DMS114 treated with DMSO at 0.1 percent for 48 hours (cell line): ENCODE data around the gene KCNJ6.
A peak's percentile ranks its signal among the peaks of the same experiment; 100 is the strongest.
"Not testable (repeated sequence)": the region's sequence is repeated elsewhere in the genome, so short reads cannot be mapped to it uniquely, and the experiment has no call there.

Experiments
- DNase-seq: peaks from one replicate; lab custom pipeline; 2025; ENCODE audit not compliant: unreplicated experiment; lab: John Stamatoyannopoulos, UW

The KCNJ6 gene

DNA sequence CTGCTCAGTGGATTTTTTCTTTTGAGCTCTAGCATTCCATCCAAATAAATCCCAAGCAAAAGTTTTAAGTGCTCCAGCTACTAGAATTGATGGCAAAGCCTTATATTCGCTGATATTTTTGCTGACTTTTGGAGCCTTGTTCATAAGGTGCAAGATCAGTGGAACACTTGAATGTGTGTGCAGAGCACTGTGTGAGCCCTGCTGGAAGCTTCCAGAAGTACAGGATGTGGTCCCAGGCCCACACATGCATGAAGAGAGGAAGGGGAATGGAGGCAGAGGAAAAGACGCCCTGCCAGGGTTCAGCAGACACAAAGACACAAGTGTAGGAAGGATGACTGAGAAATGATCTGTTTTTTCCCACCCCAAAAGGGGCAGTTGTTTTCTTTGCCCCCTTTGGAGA is 169.4 kb downstream of the KCNJ6 start:
- no peak for DNase-seq

DNA sequence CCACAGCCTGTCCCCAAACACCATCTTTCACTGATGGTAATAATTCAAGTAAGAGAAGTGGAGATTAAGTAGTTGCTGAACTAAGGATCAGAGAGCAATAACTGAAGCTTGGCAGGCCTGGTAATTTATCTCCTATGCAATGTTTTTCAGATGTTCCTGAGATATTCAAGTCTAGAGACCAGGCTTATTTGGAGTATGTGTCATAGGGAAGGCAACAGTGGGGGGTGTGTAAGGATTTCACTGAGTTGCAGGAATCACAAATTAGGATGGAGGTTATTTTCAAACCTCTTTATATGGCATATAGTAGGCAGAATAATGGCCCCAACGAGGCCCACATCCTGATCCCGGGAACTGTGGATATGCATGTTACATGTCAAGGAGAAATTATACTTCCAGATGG is 171.7 kb downstream of the KCNJ6 start:
- DNase-seq = no peak

DNA sequence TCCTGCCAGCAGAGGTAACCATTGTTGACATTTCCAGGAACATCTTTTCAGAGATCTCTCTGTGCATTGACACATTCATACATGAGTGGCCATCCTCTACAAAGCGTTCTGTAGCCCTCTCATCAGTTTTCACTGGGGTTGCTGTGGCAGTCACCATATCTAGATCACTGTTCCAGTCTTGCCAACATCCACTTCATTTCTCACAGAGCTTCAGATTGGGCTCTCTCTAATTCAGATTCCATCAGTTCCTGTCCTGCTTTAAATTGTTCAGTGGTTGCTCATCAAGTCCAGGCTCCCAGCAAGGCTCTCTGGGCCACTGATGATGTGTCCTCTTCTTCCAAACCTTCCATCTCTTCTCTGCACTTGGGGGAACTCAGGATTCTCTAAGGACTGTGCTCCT is 173.7 kb downstream of the KCNJ6 start:
- DNase-seq = no peak

DNA sequence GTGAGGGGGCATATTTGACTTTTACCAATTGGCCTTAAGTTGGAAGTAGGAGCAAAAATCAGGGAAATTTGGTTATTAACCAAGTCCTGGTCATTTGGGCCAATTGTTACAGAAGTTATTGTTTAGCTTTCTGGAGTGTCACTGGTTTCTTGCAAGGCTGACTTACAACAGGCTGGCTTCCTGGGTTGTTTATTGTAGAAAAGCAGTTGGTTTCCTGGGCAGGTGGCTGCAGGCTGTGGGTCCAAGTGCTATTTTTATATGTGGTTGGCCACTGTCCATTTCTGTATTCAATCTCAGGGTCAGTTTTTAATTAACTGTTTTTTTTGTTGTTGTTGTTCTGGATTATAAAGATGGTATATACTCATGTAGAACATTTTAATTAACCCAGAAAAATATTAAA is 174.1 kb downstream of the KCNJ6 start:
- no peak for DNase-seq

DNA sequence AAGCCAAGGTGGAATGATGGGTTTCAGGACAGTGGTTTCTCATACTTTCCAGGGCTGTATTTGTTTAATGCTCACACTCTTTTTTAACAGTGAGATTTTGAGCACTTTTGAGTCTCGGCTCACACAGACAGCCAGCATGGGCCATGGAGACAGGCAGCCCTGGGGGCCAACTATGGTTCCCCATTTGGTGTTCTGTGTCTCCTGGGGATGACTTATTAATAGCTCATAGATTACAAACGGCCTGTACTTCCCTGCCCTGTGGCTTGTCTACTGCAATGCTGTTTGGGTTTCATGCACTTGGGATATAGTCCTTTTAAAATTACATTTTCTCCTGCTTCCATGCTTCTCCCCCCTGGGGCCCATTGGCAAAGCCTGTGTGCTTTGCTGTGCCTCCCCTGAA is 178.3 kb downstream of the KCNJ6 start:
- DNase-seq = no peak

DNA sequence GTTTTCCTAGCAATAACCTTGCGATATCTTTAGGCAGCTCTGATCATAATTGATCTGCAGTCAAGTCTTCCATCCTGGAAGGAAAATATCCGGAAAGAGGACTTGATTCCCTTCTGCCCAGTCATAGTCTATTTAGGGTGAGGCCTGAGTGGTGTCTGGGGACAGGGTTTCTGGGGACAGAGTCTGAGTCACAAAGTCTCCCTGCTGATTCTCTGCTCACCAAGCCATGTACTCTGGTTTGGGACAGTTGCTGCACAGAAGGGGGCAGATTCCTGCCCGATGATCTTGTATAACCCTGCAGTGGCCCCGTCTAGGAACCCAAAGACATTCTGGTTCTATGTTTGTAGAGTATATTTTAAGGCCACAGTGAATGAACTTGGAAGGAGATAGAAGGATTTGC is 178.8 kb downstream of the KCNJ6 start:
- no peak for DNase-seq

DNA sequence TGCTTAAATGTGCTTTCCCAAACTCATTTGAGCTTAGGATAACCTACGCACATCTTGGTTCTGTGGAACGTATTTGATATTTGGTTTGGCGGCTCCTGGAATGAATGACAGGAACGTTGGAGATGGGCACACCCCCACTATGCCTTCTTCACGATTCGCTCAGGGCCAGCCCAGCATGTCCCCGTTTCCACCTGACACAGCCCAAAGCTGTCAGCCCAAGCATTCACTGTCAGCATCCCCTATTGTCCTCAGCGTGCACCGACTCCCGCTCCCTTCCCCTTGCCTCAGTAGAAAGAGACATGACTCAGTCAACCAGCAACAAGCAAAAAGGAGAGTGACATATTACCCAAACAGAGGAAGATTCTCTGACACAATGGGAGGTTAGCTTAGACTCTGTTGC is 181.4 kb downstream of the KCNJ6 start:
- DNase-seq = no peak

DNA sequence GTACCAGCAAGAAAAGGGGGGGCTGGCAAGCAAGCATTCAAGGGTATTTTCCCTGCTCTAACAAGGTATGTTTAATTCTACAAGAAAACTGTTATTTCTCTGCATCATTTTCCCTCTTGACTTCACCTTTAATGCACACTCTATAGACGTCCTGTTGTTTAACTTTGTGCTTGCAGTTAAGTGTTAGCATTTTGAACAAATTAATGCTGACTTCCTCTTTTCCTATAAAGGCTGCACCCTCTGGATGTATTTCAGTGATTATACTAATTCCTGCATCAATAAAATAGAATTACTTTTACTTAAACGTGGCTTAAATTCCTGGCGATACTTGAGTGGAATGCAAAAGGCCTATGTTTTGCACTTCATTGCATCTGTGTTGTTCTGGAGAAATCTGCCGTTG is 183.3 kb downstream of the KCNJ6 start:
- no peak for DNase-seq

DNA sequence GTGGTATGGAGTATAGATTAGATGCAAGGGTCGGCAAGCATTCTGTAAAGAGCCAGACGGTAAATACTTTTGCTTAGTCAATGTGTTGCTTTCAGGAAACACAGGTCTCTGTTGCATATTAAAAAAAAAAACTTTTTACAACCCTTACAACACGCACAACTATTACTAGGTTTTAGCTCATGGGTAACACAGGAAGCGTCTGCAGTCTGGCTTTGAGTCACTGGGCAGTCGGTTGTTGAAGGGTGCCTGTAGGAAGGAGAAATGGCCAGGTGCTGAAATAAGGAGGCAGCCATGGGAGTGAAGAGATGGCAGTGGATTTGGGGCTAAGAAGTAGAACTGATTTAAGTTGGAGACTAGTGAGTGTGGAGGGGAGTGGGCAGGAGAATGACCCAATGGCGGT is 192.1 kb downstream of the KCNJ6 start:
- no peak for DNase-seq

DNA sequence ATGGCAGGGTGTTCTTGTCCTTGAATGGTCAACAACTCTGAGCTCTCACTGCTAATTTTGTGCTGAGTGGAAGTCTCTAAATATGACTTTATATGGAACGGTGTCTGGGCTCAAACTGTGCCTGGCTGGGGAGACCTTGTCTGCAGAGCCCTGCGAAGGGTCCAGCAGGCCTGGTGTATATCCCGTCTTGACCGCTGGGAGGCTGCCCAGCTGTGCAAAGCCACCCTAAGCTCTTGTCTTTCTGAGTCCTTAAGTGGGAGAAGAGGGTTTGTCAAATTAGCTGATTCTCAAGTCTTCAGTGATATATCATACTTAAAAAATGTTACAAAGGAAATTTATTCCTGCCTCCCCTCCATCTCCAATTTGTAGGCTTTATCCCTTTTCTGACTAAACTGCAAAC is 198.7 kb downstream of the KCNJ6 start:
- DNase-seq = no peak

DNA sequence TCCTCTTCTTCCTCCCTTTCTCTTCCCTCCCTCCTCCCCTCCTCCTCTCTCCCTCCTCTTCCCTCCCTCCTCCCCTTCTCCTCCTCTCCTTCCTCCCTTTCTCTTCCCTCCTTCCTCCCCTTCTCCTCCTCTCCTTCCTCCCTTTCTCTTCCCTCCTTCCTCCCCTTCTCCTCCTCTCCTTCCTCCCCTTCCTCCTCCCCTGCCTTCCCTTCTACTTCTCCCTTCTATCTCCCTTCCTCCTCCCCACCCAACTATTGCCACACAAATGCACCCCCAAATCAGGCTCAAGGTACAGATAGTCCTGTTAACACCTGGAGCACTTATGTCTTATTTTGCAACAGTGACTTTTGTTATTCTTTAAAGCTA is 203.7 kb downstream of the KCNJ6 start:
- DNase-seq = not testable (repeated sequence)

DNA sequence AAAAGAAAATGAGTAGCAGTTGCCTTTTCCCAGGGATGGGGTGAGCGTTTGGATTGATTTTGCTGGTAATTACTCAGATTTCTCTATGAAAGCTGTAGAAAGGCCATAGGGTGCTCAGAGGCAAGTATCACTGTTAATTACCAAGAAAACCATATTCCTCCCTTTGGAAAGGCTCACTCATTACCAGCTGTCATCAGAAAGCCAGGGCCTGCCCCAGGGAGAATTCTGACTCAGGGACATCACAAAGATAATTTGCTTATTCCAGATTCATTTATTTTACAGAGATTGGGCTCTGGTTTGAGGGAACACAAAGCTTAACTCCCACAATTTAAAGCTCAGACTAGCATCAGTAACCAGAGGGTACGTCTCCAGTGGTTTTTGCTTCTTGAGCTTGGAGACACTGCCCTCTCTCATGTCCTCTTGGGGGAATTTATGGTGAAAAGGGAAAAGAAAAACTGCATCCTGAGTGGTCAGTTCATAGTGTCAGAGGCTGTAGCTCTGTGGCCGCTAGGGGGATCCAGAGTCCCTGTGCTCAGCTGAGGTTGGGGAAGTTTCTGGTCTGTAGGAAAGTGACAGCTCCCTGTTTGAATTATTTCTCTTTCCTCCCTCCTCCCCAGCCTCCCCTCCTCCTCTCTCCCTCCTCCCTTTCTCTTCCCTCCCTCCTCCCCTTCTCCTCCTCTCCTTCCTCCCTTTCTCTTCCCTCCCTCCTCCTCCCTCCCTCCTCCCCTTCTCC is 204.3 kb downstream of the KCNJ6 start:
- peak; percentile 41 for DNase-seq

DNA sequence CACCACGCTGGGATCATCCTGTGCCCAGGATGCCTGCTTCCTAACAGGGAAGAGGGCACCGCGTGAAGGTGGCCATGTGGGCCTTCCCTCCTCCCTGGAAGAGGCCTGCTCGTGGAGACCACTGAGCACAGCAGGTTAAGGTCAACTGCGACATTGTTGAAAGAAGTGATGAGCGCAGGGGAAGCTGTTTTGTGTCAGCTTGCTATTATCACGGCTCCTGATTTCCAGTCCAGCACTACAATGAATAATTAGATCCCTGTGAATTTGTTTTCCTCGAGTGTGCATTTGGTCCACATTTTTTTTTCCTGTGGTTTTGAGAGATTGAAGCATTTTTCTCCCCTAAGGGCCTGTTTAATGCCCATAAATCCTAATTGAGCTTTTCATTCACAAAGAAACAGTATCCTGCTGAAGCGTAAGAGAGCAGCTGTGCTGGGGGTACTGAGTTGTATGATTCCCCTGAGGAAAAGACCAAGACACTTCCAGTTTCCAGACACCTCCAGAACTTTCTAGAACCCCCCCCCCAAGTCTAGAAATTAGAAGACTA is 204.9 kb downstream of the KCNJ6 start:
- DNase-seq = no peak

DNA sequence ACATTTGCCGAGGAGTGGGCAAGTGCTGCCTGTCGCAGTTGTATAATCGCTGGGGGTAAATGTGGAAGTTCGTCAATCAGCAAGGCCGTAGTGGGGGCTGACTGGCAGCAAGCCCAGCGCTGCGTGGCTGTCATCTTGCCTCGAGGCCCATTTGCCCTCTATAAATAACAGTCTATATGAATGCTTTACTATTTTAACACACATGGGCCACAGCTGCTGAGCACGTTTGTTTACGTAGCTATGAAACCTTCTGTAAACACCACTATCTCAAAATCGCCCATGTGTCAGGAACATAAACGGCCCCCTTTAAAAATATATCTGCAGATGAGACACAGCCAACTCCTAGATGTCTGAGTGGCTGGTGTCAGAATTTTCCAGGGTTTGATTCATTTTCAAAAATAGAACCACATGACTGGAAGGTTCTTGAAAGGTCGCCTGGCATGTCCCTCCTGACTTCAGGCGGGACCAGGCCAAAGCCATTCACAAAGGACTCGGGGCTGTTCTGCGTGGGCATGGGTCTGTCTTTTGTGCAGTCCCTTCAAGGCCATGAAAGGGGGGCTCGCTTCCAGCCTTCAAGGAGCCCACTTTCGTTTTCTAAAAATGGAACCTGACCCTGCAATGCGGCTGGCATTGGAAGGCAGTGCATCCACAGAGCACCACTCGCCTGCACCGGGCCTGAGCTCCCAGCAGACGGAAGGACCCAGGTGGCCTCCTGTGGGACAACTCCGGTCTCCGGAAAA is 205.5 kb downstream of the KCNJ6 start:
- DNase-seq = no peak

DNA sequence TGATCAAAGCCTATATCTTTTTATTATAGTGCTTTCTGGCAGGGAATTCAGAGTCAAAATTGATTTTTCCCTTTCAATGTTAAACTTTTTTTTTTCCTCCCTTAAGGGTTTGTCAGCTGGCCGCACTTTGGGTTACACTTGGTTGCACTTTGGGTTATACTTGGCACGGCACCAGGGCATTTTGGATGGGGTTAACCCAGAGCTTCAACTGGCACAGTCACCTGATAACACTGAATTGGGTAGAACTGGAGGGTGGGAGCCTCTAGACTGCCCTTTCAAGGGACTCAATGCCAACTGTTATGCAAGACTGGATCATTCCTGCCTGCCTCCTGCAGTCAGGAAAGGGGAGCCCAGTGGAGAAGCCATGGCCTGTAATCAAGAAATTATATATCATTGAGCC is 211.5 kb downstream of the KCNJ6 start:
- DNase-seq = no peak

DNA sequence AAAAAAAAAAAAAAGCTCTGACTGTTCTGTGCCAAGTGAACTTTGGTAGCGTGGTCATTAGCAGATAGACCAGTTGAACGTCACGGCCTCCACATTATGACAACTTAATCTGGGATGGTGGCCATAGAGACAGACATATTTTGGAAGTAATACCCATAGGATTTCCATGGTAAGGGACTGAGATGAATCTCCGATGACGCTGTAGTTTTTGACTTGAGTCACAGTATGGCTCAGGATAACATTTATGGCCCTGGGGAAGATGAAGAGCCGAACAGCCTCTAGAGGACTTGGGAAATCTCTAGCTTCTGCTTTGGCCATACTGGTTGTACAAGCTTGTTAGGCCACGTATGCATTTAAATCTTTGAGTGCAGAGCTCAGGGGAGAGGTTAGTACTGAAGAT is 214.0 kb downstream of the KCNJ6 start:
- no peak for DNase-seq

DNA sequence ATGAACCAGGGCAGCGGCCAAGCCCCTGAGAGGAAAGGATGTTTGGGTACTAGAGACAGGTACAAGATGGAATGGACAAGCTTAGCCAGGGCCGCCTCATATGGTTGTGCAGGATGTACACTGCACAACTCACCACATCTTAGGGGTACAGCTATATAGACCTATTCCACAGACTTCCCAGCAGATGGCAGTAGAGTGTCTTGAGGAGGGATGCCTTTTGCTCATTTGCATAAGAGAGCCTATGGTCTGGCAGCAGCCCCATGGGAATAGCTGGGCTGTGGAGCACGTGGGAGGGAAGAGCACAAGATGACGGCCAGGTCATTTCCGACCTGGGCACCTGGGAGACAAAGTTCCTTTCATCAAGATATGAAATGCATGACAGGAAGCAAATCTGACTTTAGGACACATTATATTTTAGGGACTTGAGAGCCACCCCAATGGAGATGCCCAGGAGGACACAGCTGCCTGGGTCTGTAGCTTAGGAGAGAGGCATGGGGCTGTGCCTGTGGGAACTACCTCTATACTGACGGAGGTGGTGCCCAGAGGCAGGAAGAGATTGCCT is 215.5 kb downstream of the KCNJ6 start:
- DNase-seq = peak; percentile 71

DNA sequence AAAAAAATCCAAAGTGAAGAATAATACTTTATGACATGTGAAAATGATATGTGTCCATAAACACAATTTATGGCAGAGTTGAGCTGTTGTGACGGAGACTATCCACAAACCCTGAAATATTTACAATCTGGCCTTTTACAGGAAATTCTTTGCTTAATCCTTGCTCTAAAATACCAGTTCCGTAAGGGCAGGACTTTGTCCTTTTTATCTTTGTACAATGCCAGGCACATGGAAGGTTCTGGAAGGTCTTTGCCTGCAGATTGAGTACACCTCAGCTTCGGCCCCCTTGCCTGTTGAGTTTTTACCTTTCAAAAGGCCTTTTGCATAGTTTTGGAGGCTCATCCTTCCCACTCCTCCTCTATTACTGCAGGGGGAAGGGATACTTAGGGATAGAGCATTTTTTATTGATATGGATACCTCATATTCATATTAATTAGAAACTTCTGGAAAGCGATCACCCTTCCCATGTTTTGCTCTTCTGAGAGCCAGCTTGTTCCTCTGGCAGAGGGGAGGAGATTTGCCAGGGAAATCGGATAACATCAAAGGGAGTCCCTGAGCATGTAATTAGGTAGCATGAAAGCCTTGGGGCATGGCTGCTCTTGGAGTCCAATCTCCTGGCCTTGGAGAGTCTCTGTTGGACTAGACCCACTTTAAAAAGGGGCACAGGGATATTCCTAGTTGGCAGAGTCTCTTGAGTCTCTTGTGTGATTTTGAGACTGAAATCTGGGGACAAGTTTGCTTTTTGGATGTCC is 217.1 kb downstream of the KCNJ6 start:
- DNase-seq = no peak

DNA sequence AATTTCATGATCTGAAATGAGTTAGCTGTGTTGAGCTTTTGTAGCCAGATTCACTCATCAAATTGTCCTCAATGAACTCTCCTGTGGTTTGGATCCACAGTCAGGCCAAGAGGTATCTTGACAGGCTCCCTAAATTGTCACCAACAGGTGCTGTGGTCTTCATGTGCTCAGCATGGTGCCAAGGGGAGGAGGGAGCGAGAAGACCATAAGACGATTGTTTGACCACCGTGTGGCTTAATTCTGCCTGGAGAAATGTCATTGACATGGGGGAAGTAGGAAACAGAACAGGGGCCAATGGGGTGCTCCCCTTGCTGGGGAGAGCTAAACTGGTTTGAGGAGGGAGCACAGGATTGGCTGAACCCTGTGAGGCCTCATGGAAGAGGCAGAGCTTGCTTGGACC is 219.3 kb downstream of the KCNJ6 start:
- no peak for DNase-seq

DNA sequence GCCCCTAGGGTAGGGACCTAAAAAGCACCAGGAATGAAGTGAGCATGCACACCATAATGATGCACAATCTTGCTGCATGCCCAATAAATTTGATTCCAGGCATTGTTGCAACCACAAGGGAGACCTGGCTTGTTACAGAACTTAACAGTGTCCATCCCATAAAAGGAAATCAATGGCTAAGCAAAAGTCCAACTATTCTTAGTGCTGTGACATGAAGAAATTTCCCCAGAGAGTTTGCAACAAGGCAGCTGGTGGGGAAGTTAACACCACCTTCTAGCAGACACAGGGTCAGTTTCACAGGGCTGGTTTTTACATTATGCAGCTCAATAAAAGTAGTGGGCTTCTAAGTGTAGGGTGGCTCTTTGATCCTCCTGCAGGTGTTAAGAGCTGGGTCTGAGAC is 221.1 kb downstream of the KCNJ6 start:
- no peak for DNase-seq

DNA sequence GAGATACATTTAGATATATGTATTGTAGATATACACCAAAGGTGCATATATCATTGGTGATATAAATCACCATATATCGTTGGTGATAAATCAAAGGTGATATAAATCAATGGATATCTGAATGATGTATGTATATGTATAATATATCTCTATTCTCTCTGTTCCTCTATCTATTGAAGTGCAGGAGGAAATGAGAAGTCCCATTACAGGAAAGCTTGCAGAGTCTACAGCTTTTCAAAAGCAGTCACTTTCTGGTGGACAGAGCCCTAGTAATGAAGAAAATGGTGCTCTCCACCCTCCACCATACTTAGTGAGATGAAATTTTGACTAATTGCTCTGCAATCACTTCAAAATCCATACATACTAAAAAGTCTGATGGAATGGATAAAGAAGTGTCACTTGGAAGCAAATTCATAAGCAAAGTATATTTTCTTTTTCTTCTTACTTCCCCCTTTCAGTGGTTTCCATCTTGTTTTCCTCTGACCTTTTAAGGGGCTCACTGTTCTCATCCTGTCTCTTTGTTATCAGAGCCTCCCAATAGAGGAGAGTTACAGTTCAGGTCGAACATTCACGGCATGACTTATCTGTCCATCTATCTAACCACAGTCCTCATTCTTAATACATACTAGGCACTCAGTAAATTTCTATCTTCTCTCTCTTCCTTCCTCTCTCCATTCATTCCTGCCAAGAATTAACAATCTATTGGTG is 227.2 kb downstream of the KCNJ6 start:
- DNase-seq = no peak
